ENCODE results near the gene TMEM14C.

The TMEM14C gene

GRCh38 chr6:10778230-10778629, 55.4 kb downstream of the TMEM14C start:
- Histone ChIP-seq H3K27ac (ENCODE audit: low read length) (no peak overlapping the region), H3K79me2 (ENCODE audit: low read length) (no peaks in the 10 kb centered on the region), H3K9me3 (replicated peaks; ENCODE audit: insufficient read depth, low read length) (no peaks in the 10 kb centered on the region), H3K9me2 (replicated peaks; ENCODE audit: insufficient read depth, low read length) (no peaks in the 10 kb centered on the region), H2AFZ (ENCODE audit: low read length) (no peak overlapping the region), H3K9ac (ENCODE audit: low read length) (no peak overlapping the region), H3K27me3 (replicated peaks; ENCODE audit: insufficient read depth, low read length) (no peaks in the 10 kb centered on the region), H3F3A (ENCODE audit: insufficient read depth, low read length) (no peaks in the 10 kb centered on the region), H3K4me3 (ENCODE audit: low read length) (no peak overlapping the region), H3K4me2 (ENCODE audit: low read depth, low read length) (no peak overlapping the region), H4K20me1 (ENCODE audit: insufficient read depth, low read length) (no peaks in the 10 kb centered on the region), H3K4me1 (ENCODE audit: low read length) (no peaks in the 10 kb centered on the region), H3K36me3 (replicated peaks; ENCODE audit: insufficient read depth, low read length) (no peaks in the 10 kb centered on the region)
- no peak for TF ChIP-seq CTCF (IDR thresholded peaks at IDR 0.05; ENCODE audit: low read length)
- TF ChIP-seq EZH2 (optimal IDR thresholded peaks at IDR 0.05; ENCODE audit: low read depth, low read length) = no peak
- no peak for TF ChIP-seq EZH2phosphoT487 (IDR thresholded peaks at IDR 0.05; ENCODE audit: low read length)
- no peak for DNase-seq

GRCh38 chr6:10779076-10779475, 56.2 kb downstream of the TMEM14C start:
- Histone ChIP-seq H3K4me3 (ENCODE audit: low read length) (no peak overlapping the region), H4K20me1 (ENCODE audit: insufficient read depth, low read length) (no peaks in the 10 kb centered on the region), H2AFZ (ENCODE audit: low read length) (no peak overlapping the region), H3K27ac (ENCODE audit: low read length) (no peak overlapping the region), H3K9ac (ENCODE audit: low read length) (no peak overlapping the region), H3K36me3 (replicated peaks; ENCODE audit: insufficient read depth, low read length) (no peaks in the 10 kb centered on the region), H3F3A (ENCODE audit: insufficient read depth, low read length) (no peaks in the 10 kb centered on the region), H3K4me1 (ENCODE audit: low read length) (no peaks in the 10 kb centered on the region), H3K9me2 (replicated peaks; ENCODE audit: insufficient read depth, low read length) (no peaks in the 10 kb centered on the region), H3K4me2 (ENCODE audit: low read depth, low read length) (no peak overlapping the region), H3K79me2 (ENCODE audit: low read length) (no peaks in the 10 kb centered on the region), H3K9me3 (replicated peaks; ENCODE audit: insufficient read depth, low read length) (no peaks in the 10 kb centered on the region), H3K27me3 (replicated peaks; ENCODE audit: insufficient read depth, low read length) (no peaks in the 10 kb centered on the region)
- TF ChIP-seq EZH2phosphoT487 (IDR thresholded peaks at IDR 0.05; ENCODE audit: low read length) (no peak), CTCF (IDR thresholded peaks at IDR 0.05; ENCODE audit: low read length) (no peak), EZH2 (optimal IDR thresholded peaks at IDR 0.05; ENCODE audit: low read depth, low read length) (no peak)
- DNase-seq = no peak
